ENCODE data around the gene OTOG.

The OTOG gene

GRCh38 chr11:17640493-17641164 is 93.6 kb downstream of the OTOG start:
- Histone ChIP-seq H3K4me3 (ENCODE audit: low read depth, low read length) (no peak overlapping the region), H3K27ac (ENCODE audit: extremely low read depth, low read depth, low read length) (no peak overlapping the region), H3K4me1 (ENCODE audit: control insufficient read depth, insufficient read depth, low read length) (no peaks in the 10 kb centered on the region), H3K9me3 (ENCODE audit: control insufficient read depth, insufficient read depth, low read depth, low read length) (no peaks in the 10 kb centered on the region), H3K36me3 (ENCODE audit: control insufficient read depth in 2 of 2, insufficient read depth in 1 of 2, low read length in 2 of 2) (no peaks in the 10 kb centered on the region)
- ChIA-PET CTCF (interaction anchor here (0.5 to 0.9 kb wide), 2 partner anchors 42 to 93 kb away, joined by 3 read pairs; no protein-coding TSS in a partner anchor), POLR2A (no interaction called here)
- TF ChIP-seq GLIS2 (tag by site-specific recombination; IDR thresholded peaks at IDR 0.05) (no peak), ZSCAN30 (tag by site-specific recombination; IDR thresholded peaks at IDR 0.05) (no peak), ZNF18 (tag by site-specific recombination; IDR thresholded peaks at IDR 0.05) (no peak), WT1 (tag by site-specific recombination; IDR thresholded peaks at IDR 0.05) (no peak), IKZF3 (tag by site-specific recombination; IDR thresholded peaks at IDR 0.05) (no peak), ZNF266 (tag by site-specific recombination; IDR thresholded peaks at IDR 0.05; ENCODE audit: low read depth) (no peak), ZNF560 (tag by site-specific recombination; IDR thresholded peaks at IDR 0.05; ENCODE audit: borderline replicate concordance) (no peak)
- TF ChIP-seq, protein P1, sequence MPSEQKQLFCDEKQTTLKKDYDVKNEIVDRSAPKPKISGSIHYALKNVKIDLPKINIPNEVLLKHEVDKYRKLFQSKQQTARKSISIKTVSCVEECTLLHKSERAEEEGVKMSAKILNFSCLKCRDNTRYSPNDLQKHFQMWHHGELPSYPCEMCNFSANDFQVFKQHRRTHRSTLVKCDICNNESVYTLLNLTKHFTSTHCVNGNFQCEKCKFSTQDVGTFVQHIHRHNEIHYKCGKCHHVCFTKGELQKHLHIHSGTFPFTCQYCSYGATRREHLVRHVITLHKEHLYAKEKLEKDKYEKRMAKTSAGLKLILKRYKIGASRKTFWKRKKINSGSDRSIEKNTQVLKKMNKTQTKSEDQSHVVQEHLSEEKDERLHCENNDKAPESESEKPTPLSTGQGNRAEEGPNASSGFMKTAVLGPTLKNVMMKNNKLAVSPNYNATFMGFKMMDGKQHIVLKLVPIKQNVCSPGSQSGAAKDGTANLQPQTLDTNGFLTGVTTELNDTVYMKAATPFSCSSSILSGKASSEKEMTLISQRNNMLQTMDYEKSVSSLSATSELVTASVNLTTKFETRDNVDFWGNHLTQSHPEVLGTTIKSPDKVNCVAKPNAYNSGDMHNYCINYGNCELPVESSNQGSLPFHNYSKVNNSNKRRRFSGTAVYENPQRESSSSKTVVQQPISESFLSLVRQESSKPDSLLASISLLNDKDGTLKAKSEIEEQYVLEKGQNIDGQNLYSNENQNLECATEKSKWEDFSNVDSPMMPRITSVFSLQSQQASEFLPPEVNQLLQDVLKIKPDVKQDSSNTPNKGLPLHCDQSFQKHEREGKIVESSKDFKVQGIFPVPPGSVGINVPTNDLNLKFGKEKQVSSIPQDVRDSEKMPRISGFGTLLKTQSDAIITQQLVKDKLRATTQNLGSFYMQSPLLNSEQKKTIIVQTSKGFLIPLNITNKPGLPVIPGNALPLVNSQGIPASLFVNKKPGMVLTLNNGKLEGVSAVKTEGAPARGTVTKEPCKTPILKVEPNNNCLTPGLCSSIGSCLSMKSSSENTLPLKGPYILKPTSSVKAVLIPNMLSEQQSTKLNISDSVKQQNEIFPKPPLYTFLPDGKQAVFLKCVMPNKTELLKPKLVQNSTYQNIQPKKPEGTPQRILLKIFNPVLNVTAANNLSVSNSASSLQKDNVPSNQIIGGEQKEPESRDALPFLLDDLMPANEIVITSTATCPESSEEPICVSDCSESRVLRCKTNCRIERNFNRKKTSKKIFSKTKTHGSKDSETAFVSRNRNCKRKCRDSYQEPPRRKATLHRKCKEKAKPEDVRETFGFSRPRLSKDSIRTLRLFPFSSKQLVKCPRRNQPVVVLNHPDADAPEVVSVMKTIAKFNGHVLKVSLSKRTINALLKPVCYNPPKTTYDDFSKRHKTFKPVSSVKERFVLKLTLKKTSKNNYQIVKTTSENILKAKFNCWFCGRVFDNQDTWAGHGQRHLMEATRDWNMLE (tag by site-specific recombination; conservative IDR thresholded peaks at IDR 0.05; ENCODE audit: low read depth), result no peak

DNA sequence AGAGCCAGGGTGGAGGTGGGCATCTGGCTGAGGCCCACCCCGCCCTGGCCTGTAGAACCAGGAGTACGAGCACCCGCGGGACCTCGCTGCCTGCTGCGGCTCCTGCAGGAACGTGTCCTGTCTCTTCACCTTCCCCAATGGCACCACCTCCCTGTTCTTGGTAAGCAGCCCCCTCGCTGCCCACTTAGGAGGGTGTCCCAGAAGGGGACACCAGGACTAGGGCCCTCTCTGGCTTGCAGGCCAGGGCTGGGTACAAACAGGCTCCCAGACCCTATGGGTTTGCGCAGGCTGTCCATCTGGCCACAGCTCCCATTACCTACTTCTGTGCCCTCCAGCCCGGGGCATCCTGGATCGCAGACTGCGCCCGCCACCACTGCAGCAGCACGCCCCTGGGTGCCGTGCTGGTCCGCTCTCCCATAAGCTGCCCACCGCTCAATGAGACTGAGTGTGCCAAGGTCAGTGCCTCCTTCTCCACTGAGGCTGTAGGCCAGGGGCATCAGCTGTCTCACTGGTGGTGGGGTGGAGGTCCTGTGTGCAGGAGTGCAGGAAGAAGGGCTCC is 94.8 kb downstream of the OTOG start:
- Histone ChIP-seq H3K27ac (ENCODE audit: extremely low read depth, low read depth, low read length) (no peak overlapping the region), H3K9me3 (ENCODE audit: control insufficient read depth, insufficient read depth, low read depth, low read length) (no peaks in the 10 kb centered on the region), H3K36me3 (ENCODE audit: control insufficient read depth in 2 of 2, insufficient read depth in 1 of 2, low read length in 2 of 2) (no peaks in the 10 kb centered on the region), H3K4me1 (ENCODE audit: control insufficient read depth, insufficient read depth, low read length) (no peaks in the 10 kb centered on the region), H3K4me3 (ENCODE audit: low read depth, low read length) (no peak overlapping the region)
- POLR2A ChIA-PET, result no interaction called here
- CTCF ChIA-PET, result no interaction called here
- TF ChIP-seq ZNF488 (tag by site-specific recombination; IDR thresholded peaks at IDR 0.05) (no peak), ZNF292 (tag by site-specific recombination; IDR thresholded peaks at IDR 0.05; ENCODE audit: borderline replicate concordance, low read depth) (no peak), SP7 (tag by site-specific recombination; IDR thresholded peaks at IDR 0.05) (no peak), ZNF148 (tag by site-specific recombination; IDR thresholded peaks at IDR 0.05; ENCODE audit: borderline replicate concordance) (no peak), ZFP37 (tag by site-specific recombination; IDR thresholded peaks at IDR 0.05) (no peak), ZNF23 (tag by site-specific recombination; IDR thresholded peaks at IDR 0.05; ENCODE audit: borderline replicate concordance) (no peak), ZNF18 (tag by site-specific recombination; IDR thresholded peaks at IDR 0.05) (no peak), IKZF3 (tag by site-specific recombination; IDR thresholded peaks at IDR 0.05) (no peak), KLF8 (tag by site-specific recombination; IDR thresholded peaks at IDR 0.05) (no peak), ZNF133 (tag by site-specific recombination; IDR thresholded peaks at IDR 0.05) (no peak), ZNF843 (tag by site-specific recombination; IDR thresholded peaks at IDR 0.05) (no peak), ZNF677 (tag by site-specific recombination; IDR thresholded peaks at IDR 0.05) (no peak), KLF1 (tag by site-specific recombination; IDR thresholded peaks at IDR 0.05) (no peak)
- TF ChIP-seq, protein P2, sequence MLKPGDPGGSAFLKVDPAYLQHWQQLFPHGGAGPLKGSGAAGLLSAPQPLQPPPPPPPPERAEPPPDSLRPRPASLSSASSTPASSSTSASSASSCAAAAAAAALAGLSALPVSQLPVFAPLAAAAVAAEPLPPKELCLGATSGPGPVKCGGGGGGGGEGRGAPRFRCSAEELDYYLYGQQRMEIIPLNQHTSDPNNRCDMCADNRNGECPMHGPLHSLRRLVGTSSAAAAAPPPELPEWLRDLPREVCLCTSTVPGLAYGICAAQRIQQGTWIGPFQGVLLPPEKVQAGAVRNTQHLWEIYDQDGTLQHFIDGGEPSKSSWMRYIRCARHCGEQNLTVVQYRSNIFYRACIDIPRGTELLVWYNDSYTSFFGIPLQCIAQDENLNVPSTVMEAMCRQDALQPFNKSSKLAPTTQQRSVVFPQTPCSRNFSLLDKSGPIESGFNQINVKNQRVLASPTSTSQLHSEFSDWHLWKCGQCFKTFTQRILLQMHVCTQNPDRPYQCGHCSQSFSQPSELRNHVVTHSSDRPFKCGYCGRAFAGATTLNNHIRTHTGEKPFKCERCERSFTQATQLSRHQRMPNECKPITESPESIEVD (tag by site-specific recombination; IDR thresholded peaks at IDR 0.05), result no peak

Data from HEK293 (cell line).